ENCODE data around the gene HRCT1. TPM values are rescaled to one million over a fixed set of nuclear protein-coding genes. Genes with fewer than 3 reads are reported as not detected.

HRCT1 gene
- total RNA-seq, 1 experiment from 2014 or later = 0.32 TPM

DNA sequence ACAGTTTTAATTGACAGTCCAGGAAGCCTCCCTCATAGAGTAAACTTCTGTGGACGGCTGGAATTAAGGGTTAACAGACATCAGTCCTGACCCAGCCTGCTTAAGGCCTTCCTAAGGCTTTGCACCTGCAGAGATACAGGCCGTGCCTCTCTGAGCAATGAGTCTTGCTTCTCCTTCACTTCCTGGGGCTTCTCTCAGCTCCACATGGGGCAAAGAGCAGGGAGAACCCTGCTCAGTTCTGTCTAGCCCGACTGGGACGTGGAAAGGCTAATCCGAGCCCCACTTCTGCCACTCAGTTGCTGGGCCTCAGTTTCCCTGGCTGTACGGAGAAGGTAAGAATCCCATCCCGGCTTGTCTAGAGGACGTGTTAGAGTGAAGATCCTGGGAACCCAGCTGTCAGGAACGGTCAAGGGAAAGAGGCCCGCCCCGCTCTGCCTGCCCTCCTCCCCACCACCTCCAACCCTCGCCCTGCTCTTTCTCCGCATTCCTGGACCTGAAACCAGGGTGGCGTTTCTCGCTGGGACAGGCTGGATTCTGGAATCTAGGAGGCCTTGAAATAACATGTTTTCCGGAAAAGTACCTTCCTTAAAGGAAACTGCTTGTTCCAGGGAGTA lies 9.8 kb downstream of the HRCT1 start:
- intact Hi-C loops (cut with micrococcal nuclease) = no loop called here

More for the DNA sequence above, 9.8 kb downstream of the HRCT1 start:
- DNase-seq (ENCODE audit: low read depth, low spot score) (no peak), ATAC-seq (no peak)
- Histone ChIP-seq H3K4me2 (ENCODE audit: low read length) (no peak overlapping the region), H3K4me3 (replicated peaks in 1 of 2; ENCODE audit: low read depth in 1 of 2, low read length in 2 of 2) (no peak overlapping the region), H3K27me3 (ENCODE audit: insufficient read depth, low read length) (no peaks in the 10 kb centered on the region), H3K27ac (ENCODE audit: low read depth, low read length) (no peak overlapping the region), H3K79me2 (ENCODE audit: insufficient read depth, low read length) (no peaks in the 10 kb centered on the region), H3K4me1 (ENCODE audit: control insufficient read depth in 1 of 2, insufficient read depth in 2 of 2, low read length in 2 of 2) (peaks cover 0 to 7% of the 10 kb centered on the region in 2 experiments; a peak in 3 of 4 replicates), H2AFZ (ENCODE audit: low read depth, low read length, poor library complexity, severe bottlenecking) (no peak overlapping the region), H3K9ac (ENCODE audit: low read length) (no peak overlapping the region), H3K36me3 (ENCODE audit: control insufficient read depth in 1 of 2, insufficient read depth in 2 of 2, low read length in 2 of 2) (no peaks in the 10 kb centered on the region), H4K20me1 (ENCODE audit: insufficient read depth) (no peaks in the 10 kb centered on the region), H3K9me3 (ENCODE audit: control insufficient read depth in 1 of 2, insufficient read depth in 1 of 2, low read depth in 1 of 2, low read length in 2 of 2) (no peaks in the 10 kb centered on the region), H3K9me2 (ENCODE audit: insufficient read depth) (no peaks in the 10 kb centered on the region)
- no TSS peak for BruUV-seq (replicated peaks)
- RAD21 ChIA-PET (ENCODE audit: low non-redundant PET in 1 of 2, low total read pairs in 2 of 2, uncharacterized antibody in 2 of 2, unreplicated experiment in 2 of 2) = no interaction called here
- CTCF ChIA-PET = no interaction called here
- POLR2A ChIA-PET = no interaction called here
- TF ChIP-seq RAD21 (IDR thresholded peaks at IDR 0.05; ENCODE audit: low read depth) (no peak), CEBPB (IDR thresholded peaks at IDR 0.05; ENCODE audit: low read depth) (no peak), SIN3A (IDR thresholded peaks at IDR 0.05; ENCODE audit: low read depth) (no peak), SRF (IDR thresholded peaks at IDR 0.05; ENCODE audit: low read depth) (no peak), ELF1 (IDR thresholded peaks at IDR 0.05; ENCODE audit: borderline replicate concordance, low read depth) (no peak), SP1 (IDR thresholded peaks at IDR 0.05; ENCODE audit: low read depth) (no peak), ZNF274 (IDR thresholded peaks at IDR 0.05; ENCODE audit: low read depth, low read length) (no peak), EZH2phosphoT487 (IDR thresholded peaks at IDR 0.05; ENCODE audit: borderline replicate concordance) (no peak), POLR2A (IDR thresholded peaks at IDR 0.05; ENCODE audit: borderline replicate concordance, extremely low read depth, insufficient read depth, insufficient read length) (no peak), JUND (IDR thresholded peaks at IDR 0.05) (no peak), EZH2 (IDR thresholded peaks at IDR 0.05) (no peak), ZFX (IDR thresholded peaks at IDR 0.05) (no peak), EGR1 (IDR thresholded peaks at IDR 0.05; ENCODE audit: low read depth) (no peak), CBX3 (IDR thresholded peaks at IDR 0.05; ENCODE audit: low read depth) (no peak), POLR2AphosphoS5 (IDR thresholded peaks at IDR 0.05; ENCODE audit: low read depth, low read length) (no peak)
- TF ChIP-seq, protein P1, sequence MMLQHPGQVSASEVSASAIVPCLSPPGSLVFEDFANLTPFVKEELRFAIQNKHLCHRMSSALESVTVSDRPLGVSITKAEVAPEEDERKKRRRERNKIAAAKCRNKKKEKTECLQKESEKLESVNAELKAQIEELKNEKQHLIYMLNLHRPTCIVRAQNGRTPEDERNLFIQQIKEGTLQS (IDR thresholded peaks at IDR 0.05) = no peak
- TF ChIP-seq, protein P2, sequence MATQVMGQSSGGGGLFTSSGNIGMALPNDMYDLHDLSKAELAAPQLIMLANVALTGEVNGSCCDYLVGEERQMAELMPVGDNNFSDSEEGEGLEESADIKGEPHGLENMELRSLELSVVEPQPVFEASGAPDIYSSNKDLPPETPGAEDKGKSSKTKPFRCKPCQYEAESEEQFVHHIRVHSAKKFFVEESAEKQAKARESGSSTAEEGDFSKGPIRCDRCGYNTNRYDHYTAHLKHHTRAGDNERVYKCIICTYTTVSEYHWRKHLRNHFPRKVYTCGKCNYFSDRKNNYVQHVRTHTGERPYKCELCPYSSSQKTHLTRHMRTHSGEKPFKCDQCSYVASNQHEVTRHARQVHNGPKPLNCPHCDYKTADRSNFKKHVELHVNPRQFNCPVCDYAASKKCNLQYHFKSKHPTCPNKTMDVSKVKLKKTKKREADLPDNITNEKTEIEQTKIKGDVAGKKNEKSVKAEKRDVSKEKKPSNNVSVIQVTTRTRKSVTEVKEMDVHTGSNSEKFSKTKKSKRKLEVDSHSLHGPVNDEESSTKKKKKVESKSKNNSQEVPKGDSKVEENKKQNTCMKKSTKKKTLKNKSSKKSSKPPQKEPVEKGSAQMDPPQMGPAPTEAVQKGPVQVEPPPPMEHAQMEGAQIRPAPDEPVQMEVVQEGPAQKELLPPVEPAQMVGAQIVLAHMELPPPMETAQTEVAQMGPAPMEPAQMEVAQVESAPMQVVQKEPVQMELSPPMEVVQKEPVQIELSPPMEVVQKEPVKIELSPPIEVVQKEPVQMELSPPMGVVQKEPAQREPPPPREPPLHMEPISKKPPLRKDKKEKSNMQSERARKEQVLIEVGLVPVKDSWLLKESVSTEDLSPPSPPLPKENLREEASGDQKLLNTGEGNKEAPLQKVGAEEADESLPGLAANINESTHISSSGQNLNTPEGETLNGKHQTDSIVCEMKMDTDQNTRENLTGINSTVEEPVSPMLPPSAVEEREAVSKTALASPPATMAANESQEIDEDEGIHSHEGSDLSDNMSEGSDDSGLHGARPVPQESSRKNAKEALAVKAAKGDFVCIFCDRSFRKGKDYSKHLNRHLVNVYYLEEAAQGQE (IDR thresholded peaks at IDR 0.05; ENCODE audit: low read depth) = no peak
- TF ChIP-seq, protein P3, sequence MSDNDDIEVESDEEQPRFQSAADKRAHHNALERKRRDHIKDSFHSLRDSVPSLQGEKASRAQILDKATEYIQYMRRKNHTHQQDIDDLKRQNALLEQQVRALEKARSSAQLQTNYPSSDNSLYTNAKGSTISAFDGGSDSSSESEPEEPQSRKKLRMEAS (IDR thresholded peaks at IDR 0.05) = no peak
- TF ChIP-seq, protein P4, sequence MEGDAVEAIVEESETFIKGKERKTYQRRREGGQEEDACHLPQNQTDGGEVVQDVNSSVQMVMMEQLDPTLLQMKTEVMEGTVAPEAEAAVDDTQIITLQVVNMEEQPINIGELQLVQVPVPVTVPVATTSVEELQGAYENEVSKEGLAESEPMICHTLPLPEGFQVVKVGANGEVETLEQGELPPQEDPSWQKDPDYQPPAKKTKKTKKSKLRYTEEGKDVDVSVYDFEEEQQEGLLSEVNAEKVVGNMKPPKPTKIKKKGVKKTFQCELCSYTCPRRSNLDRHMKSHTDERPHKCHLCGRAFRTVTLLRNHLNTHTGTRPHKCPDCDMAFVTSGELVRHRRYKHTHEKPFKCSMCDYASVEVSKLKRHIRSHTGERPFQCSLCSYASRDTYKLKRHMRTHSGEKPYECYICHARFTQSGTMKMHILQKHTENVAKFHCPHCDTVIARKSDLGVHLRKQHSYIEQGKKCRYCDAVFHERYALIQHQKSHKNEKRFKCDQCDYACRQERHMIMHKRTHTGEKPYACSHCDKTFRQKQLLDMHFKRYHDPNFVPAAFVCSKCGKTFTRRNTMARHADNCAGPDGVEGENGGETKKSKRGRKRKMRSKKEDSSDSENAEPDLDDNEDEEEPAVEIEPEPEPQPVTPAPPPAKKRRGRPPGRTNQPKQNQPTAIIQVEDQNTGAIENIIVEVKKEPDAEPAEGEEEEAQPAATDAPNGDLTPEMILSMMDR (IDR thresholded peaks at IDR 0.05 in 2 of 3, conservative IDR thresholded peaks at IDR 0.05 in 1 of 3; ENCODE audit: borderline replicate concordance in 1 of 3, insufficient read depth in 1 of 3, low read depth in 2 of 3, low read length in 2 of 3) = no peak
- TF ChIP-seq, protein P5, sequence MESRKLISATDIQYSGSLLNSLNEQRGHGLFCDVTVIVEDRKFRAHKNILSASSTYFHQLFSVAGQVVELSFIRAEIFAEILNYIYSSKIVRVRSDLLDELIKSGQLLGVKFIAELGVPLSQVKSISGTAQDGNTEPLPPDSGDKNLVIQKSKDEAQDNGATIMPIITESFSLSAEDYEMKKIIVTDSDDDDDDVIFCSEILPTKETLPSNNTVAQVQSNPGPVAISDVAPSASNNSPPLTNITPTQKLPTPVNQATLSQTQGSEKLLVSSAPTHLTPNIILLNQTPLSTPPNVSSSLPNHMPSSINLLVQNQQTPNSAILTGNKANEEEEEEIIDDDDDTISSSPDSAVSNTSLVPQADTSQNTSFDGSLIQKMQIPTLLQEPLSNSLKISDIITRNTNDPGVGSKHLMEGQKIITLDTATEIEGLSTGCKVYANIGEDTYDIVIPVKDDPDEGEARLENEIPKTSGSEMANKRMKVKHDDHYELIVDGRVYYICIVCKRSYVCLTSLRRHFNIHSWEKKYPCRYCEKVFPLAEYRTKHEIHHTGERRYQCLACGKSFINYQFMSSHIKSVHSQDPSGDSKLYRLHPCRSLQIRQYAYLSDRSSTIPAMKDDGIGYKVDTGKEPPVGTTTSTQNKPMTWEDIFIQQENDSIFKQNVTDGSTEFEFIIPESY (IDR thresholded peaks at IDR 0.05; ENCODE audit: extremely low read depth, insufficient replicate concordance, low read length) = no peak

Data from HCT116 (cell line).